HG03457 (cell line): ENCODE results near the gene PPP1R8.
"Not testable (repeated sequence)": the region's sequence is repeated elsewhere in the genome, so short reads cannot be mapped to it uniquely, and the experiment has no call there.

ENCODE experiments used
- ATAC-seq: cut with Tn5 transposase; IDR thresholded peaks from one replicate; pipeline ENCODE4 v1.9.1; 2021; ENCODE audit warnings: moderate number of reproducible peaks; ENCODE audit not compliant: unreplicated experiment

PPP1R8 gene

DNA sequence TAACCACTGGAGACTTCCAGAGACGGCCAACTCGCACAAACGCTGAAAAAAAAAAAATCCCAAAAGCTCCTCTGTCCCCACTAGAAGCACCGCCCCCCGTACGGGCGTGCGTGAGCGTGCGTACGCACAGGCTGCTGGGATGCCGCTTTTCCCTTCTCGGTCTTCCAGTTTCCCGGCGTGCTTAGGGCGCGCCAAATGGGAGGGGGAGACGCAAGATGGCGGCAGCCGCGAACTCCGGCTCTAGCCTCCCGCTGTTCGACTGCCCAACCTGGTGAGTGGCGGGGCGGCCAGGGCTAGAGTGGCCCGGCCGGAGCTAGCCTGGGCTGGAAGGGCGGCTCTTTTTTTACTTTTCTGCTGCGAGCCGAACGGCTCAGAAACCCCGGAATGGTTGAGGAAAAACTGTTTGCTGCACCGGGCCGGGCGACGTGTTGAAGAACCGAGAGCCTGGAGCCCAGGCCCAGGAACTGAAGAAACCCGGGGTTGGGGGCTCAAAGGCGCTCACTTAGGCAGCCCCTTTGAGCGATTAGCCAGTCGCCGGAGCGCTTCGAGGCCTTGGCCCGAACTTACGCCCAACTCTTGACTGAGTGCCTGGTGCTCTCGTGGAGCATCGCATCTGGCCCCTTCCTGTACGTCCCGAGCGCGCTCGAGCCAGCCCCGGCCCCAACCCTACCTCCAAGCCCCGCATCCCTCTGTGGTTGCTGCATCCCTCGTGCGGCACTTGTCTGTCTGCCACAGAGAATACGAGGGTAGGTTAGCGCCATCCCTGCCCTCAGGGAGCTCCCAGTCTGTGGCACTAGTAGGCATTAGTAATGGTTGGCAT lies at the start of gene PPP1R8:
Gene PPP1R8, plus strand, starts transcription at position 162 of the 820 bp plus-strand sequence. Its CDS starts 54 bp downstream, at position 216.
- ATAC-seq, result peak; percentile 81

GRCh38 chr1:27782950-27783349 lies 47.6 kb upstream of the PPP1R8 start:
- ATAC-seq, result no peak

DNA sequence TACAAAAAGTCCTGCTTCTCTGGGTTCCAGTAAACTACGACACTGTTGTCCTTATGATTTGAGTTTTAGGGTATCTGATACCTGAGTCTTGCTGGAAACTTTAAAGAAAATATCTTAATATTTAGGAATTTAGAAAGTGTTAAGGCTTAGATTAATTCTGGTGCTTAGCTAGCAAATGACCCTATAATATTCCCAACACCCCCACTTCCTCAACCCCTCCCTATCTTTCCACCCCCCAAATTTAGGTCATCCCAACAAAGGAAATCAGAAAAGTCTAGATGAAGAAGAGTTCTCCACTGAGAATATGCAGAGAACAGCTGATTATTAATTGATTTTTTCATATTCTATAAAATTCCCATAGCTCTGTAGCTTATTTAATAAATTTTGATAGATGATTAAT lies 45.9 kb upstream of the PPP1R8 start:
- ATAC-seq, result no peak

DNA sequence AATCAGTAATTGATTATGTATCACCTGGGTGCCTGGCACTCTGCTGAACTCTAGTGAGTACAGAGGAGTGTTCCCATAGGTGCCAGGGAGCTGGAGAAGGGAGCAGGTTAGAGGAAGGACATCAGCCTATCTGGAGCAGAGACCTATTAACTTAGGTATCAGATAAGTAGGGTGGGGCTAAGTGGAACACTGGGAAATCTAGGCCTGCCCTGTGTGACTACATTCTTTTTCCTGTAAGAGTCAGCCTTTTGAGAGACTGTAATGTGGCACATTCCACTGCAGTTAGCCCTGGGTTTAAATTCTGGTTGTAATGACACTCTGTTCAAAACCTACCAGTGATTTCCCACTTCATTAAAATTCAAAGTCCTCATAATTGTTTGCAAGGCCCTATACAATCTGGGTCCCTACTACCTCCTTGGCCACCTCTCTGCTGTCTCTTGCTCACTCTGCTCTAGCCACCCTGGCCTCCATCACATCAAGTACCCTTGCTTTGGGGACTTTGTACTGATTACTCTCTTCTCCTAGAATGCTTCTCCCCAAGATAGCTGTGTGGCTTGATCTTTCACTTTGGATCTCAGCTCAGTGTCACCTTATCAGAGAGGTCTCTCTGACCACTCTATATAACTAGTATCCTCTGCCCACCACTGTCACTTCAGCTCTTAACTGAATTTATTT lies 44.7 kb upstream of the PPP1R8 start:
- ATAC-seq, result no peak

DNA sequence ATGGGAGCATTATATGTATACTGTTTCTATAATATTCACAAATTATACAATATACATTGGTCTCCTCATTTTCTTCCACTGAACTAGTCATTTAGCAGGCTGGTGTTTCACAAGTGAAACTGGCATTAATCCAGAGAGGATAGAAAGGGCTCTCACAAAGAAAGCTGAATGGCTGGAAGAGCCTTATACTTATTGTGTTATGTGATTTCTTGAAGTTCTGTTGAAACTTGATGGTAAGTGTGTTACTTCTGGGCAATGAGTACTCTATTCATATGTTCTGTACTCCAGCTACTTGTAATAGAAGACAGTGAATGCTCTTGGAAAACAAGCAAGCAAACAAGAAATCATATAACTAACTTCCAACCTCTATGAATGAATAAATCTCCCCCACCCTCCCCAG lies 42.7 kb upstream of the PPP1R8 start:
- no peak for ATAC-seq

DNA sequence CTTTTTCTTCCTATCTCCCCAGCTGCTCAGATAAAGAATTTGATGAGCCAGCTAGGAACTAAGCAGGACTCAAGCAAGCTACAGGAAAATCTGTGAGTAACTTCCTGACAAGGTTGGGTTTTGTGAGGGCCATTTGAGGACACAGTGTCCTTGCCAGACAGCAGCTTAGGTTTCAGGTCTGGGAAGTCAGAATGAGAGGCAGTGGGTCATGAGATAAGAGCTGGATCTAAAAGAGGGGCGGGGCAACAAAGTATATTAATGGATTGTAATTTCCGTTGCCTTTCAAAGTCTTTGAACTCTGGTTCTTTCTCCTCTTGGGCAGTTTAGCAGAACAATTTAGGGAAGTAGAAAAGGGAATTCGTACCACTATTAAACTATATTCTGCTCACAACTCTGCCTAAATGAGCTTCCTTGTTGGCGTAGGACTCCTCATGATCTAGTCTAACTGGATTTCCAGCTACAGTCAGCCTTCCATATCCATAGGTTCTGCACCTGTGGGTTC lies 41.0 kb upstream of the PPP1R8 start:
- no peak for ATAC-seq

GRCh38 chr1:27790270-27790669 lies 40.3 kb upstream of the PPP1R8 start:
- not testable (repeated sequence) for ATAC-seq

GRCh38 chr1:27795601-27796000 lies 35.0 kb upstream of the PPP1R8 start:
- ATAC-seq, result no peak

- no peak for ATAC-seq
Observed at GRCh38 chr1:27804791-27805190, 25.8 kb upstream of the PPP1R8 start.

DNA sequence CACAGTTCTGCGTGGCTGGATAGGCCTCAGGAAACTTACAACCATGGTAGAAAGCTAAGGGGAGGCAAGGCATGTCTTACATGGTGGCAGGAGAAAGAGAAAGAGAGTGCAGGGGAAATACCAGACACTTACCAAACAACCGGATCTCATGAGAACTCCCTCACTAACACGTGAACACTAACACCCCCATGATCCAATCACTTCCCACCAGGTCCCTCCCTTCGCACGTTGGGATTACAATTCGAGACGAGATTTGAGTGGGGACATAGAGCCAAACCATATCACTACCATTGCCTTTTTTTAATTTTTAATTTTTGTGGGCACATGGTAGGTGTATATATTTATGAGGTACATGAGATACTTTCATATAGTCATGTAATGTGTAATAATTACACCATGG lies 23.8 kb upstream of the PPP1R8 start:
- no peak for ATAC-seq

DNA sequence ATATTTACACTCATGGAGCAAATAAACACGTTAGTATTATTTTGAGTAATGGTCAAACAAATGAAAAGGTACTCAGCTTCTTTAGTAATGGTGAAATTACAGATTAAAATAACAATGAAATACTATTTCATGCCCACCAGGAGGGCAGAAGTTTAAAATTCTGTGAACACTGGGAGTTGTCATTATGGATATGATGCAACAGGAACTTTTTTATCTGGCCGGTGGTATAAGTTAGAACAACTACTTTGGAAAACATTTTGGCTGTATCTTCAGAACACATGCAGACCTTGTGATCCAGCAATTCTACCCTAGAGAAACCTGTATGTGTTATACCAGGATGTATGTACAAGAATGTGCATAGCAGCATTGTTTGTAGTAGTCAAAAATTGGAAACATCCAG lies 23.2 kb upstream of the PPP1R8 start:
- no peak for ATAC-seq

DNA sequence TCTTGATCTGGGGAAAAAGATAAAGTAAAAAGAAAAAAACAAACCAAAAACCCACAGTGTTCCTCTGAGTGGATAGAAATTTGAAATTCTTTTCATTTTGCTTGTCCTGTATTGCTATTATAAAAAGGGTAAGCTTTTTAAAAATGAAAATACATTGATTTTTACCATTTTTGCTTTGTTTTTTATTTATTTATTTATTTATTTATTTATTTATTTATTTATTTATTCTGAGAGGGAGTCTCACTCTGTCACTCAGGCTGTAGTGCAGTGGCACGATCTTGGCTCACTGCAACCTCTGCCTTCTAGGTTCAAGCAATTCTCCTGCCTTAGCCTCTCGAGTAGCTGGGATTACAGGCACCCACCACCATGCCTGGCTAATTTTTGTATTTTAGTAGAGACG lies 22.5 kb upstream of the PPP1R8 start:
- ATAC-seq, result not testable (repeated sequence)

DNA sequence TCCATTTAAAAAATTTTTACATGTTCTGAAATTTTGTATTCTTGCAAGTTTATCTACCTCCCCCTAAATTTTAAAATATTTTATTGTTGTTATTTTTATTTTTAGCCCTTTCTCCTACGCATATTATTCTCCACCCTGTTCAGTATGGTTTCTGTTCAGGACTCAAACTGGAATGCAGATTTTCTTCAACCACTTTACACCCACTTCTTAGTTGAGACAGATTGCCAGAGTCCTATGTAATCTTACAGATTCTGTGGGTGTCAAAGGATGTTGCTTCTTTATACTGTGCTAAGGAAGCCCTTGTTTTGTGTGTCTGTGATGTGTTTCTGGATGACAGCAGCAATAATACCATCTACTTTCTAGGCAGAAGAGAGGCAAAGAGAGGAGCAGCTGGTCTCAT lies 20.7 kb upstream of the PPP1R8 start:
- ATAC-seq, result no peak

- ATAC-seq, result no peak
Observed at GRCh38 chr1:27811741-27812500, 18.7 kb upstream of the PPP1R8 start.

- ATAC-seq, result no peak
Observed at GRCh38 chr1:27816921-27817630, 13.5 kb upstream of the PPP1R8 start.

GRCh38 chr1:27821761-27822315 lies 8.7 kb upstream of the PPP1R8 start:
- ATAC-seq, result no peak

DNA sequence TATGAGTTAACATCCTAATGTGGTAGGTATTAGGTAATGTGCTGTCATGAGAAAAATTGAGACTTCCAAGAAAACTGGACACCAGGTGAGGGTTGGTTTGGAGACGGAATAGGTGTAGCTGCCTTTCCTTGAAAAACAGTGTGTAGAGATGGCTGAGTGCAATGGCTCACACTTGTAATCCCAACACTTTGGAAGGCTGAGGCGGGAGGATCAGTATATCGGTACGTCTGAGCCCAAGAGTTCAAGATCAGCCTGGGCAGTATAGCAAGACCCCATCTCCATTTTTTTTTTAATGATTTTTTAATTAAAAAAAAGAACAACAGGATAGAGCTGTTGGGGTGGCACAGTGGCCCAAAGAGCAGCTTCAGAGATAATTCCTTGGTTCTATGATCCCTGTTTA lies 6.8 kb upstream of the PPP1R8 start:
- no peak for ATAC-seq

DNA sequence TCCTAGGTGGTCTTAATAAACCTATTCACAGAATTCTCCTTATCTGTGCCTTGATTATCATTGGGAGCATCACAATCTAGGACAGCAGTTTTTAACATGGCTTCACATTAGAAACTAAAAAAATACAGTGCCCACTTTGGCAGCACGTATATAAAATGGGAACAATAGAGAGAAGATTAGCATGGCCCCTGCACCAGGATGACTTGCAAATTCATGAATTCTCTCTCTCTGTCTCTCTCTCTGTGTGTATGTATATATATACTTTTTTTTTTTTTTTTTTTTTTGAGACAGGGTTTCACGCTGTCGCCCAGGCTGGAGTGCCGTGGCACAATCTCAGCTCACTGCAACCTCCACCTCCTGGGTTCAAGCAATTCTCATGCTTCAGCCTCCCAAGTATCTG lies 6.2 kb upstream of the PPP1R8 start:
- no peak for ATAC-seq

- ATAC-seq, result not testable (repeated sequence)
Observed at GRCh38 chr1:27829339-27829960, 1.1 kb upstream of the PPP1R8 start.
